NCI-H774 (cell line): ENCODE data around the gene RASGRP3.

Experiments used
- DNase-seq: peaks from one replicate; lab custom pipeline; 2025; lab: John Stamatoyannopoulos, UW

RASGRP3 gene

GRCh38 chr2:33491441-33492084, 15.1 kb downstream of the RASGRP3 start:
- DNase-seq, result no peak

GRCh38 chr2:33492399-33493134, 16.1 kb downstream of the RASGRP3 start:
- DNase-seq, result no peak

GRCh38 chr2:33494155-33494779, 17.8 kb downstream of the RASGRP3 start:
- DNase-seq, result no peak

GRCh38 chr2:33494877-33495641, 18.6 kb downstream of the RASGRP3 start:
- no peak for DNase-seq

- DNase-seq, result no peak
These were observed 19.2 kb downstream of the RASGRP3 start for GRCh38 chr2:33495683-33496082.

- DNase-seq, result no peak
These were observed 19.7 kb downstream of the RASGRP3 start for GRCh38 chr2:33496150-33496549.

GRCh38 chr2:33496726-33497125, 20.3 kb downstream of the RASGRP3 start:
- DNase-seq, result no peak

- no peak for DNase-seq
These were observed 20.8 kb downstream of the RASGRP3 start for GRCh38 chr2:33497221-33497650.

GRCh38 chr2:33498291-33498956, 22.0 kb downstream of the RASGRP3 start:
- DNase-seq, result no peak

GRCh38 chr2:33500177-33500576, 23.7 kb downstream of the RASGRP3 start:
- DNase-seq, result no peak

- DNase-seq, result no peak
These were observed 25.6 kb downstream of the RASGRP3 start for GRCh38 chr2:33502025-33502424.

- no peak for DNase-seq
These were observed 26.6 kb downstream of the RASGRP3 start for GRCh38 chr2:33503002-33503401.

GRCh38 chr2:33505966-33506365, 29.5 kb downstream of the RASGRP3 start:
- DNase-seq, result no peak

- no peak for DNase-seq
These were observed 33.6 kb downstream of the RASGRP3 start for GRCh38 chr2:33509908-33510585.

- no peak for DNase-seq
These were observed 34.1 kb downstream of the RASGRP3 start for GRCh38 chr2:33510586-33510968.

- DNase-seq, result no peak
These were observed 34.7 kb downstream of the RASGRP3 start for GRCh38 chr2:33511141-33511540.

GRCh38 chr2:33512112-33512511, 35.7 kb downstream of the RASGRP3 start:
- DNase-seq, result no peak

- DNase-seq, result no peak
These were observed 37.0 kb downstream of the RASGRP3 start for GRCh38 chr2:33513480-33513879.

GRCh38 chr2:33516456-33516995, 40.1 kb downstream of the RASGRP3 start:
- DNase-seq, result no peak

GRCh38 chr2:33518200-33518599, 41.8 kb downstream of the RASGRP3 start:
- DNase-seq, result no peak

- no peak for DNase-seq
These were observed 42.5 kb downstream of the RASGRP3 start for GRCh38 chr2:33518929-33519328.
